COLO668 (cell line): Measurements from ENCODE around the gene MYOM1.
"Not testable (repeated sequence)": the region's sequence is repeated elsewhere in the genome, so short reads cannot be mapped to it uniquely, and the experiment has no call there.

Experiments
- DNase-seq: peaks from one replicate; lab custom pipeline; 2025; ENCODE audit not compliant: unreplicated experiment; lab: John Stamatoyannopoulos, UW

MYOM1 gene

GRCh38 chr18:3041843-3042242, 177.9 kb downstream of the MYOM1 start:
- no peak for DNase-seq

- no peak for DNase-seq
Measured at GRCh38 chr18:3040881-3041280, 178.9 kb downstream of the MYOM1 start.

GRCh38 chr18:3040173-3040572, 179.6 kb downstream of the MYOM1 start:
- no peak for DNase-seq

DNA sequence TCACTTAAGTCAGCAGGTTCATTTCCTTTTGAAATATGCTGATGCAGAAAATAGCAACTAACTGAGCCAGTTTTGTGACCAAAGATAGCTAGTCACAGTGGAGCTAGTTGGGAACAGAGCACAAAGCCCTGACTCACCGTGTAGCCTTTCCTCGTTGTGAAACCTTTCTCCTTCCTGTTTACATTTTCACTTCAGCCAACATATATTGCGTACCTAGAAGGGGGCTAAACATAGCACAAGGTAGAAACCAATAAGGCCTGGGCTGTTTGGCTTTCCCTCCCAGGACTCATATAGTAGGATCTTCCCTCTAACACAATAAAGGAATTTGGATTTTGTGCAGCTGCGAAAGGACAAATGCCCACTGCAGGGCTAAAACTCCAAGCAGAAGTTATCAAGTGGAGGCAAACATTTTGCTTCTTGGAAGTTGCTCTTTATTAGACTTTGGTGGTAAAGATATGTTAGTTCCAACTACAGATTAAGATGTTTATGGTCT, 182.3 kb downstream of the MYOM1 start:
- peak; percentile 29 for DNase-seq

DNA sequence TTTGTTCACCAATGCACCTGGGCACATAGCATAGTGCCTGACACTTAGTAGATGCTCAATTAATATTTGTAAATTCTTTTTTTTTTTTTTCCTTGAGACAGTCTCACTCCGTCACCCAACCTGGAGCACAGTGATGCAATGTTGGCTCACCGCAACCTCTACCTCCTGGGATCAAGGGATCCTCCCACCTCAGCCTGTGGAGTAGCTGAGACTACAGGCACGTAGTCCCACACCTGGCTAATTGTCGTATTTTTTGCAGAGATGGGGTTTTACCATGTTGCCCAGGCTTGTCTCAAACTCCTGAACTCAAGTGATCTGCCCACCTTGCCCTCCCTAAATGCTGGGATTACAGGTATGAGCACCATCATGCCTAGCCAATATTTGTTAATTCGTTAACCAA, 183.7 kb downstream of the MYOM1 start:
- no peak for DNase-seq

- DNase-seq = no peak
Measured at GRCh38 chr18:3035635-3036034, 184.1 kb downstream of the MYOM1 start.

DNA sequence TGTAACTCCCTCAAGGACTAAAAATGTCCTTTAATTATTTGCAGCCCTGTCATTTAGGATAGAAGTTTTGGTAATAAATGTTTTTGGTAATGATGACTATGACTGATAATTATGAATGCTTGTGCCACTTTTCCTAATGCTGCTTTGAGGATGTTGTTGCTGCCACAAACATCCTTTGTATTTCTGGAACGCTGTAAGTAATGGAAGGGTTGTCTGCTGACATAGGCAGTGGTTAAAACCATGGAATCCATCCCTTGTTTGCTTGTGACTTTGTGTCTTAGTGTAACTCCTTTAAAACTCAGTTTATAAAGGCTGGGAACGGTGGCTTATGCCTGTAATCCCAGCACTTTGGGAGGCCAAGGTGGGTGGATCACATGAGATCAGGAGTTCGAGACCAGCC, 187.0 kb downstream of the MYOM1 start:
- DNase-seq = no peak

DNA sequence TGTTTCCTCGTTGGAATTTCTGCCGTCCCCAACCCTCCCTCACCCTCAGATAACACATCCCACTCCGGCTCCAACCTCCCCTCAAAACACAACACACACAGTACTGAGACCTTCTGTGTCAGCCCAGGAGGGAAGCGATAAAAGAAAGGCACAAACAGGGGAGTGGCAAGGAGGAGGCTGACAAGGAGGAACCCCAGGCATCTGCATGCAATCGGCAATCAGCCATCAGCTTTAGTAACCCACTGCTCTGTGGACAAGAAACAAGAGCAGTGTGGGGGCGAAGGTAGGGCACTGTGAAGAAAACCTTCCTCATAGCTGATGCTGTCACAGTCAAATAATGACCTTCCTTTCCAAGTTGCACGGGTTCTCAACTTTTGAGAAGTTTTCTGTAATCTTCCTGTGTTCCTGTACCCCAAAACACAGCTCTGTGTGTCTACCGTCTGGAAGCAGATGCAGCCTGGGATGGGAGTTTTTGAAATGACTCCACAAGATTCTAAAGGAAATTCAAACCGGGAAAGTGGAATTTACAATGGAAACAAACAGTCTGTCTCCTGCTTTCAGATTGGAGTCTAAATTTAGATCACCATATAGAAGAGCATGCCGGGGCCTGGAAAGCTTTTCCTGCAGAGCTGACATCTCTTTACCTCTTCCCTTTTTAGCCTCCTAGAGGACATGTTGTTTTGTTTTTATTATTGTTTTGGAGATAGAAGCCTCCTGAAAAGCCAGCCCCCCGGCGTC, 190.4 kb downstream of the MYOM1 start:
- DNase-seq = no peak

DNA sequence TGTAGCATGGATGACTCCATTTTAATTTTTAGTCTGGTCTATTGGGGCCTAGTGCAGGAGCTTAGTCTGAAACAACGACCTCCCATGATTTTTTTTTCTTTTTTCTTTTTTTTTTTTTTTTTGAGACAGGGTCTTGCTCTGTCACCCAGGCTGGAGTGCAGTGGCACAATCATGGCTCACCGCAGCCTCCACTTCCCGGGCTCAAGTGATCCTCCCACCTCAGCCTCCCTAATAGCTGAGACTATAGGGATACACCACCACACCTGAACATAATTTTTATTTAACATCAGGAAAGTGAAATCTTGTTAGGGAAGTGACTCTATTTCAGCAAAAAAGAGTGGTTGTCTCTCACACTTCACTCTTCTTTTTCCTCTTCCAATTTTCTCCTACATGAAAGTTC, 191.7 kb downstream of the MYOM1 start:
- not testable (repeated sequence) for DNase-seq

GRCh38 chr18:3027370-3027891, 192.3 kb downstream of the MYOM1 start:
- no peak for DNase-seq

DNA sequence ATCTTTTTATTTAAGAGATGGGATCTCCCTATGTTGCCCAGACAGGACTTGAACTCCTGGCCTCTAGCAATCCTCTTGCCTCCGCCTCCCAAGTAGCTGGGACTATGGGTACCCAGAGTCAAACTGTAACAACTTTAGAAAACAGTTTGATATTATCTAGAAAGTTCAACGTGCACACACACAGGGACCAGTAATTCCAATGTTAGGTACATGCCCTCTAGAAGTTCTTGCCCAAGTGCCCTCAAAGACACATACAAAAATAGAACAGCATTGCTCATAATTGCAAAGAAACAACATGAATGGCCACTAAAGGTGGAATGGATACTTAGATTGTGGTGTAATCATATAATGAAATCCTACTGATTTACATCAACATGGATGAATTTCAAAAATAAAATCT, 194.2 kb downstream of the MYOM1 start:
- DNase-seq = no peak

DNA sequence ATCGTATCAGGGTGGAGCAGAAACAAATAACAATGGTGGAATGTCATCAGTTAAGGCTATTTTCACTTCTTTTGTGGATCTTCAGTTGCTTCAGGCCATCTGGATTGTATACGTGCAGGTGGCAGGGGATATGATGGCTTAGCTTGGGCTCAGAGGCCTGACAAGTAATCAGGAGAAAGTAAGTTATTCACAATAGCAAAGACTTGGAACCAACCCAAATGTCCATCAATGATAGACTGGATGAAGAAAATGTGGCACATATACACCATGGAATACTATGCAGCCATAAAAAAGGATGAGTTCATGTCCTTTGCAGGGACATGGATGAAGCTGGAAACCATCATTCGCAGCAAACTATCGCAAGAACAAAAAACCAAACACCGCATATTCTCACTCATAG, 196.2 kb downstream of the MYOM1 start:
- not testable (repeated sequence) for DNase-seq
